Ovary (tissue), 3 donors: ENCODE data around the gene ZNF19.

Experiments
- EP300 ChIP-seq: sonication (generic); formaldehyde crosslinking; IDR thresholded peaks from one replicate; pipeline ENCODE4 v1.6.1; 2017; ENCODE audit warnings: antibody characterized with exemption
- POLR2A ChIP-seq: fragments of 450-650 bp; IDR thresholded peaks from one replicate; pipeline ENCODE4 v1.6.1; 2017; ENCODE audit warnings: antibody characterized with exemption, mild to moderate bottlenecking, moderate library complexity
- TF ChIP-seq, protein P1 (sequence below), 3 donors: fragments of 450-650 bp in 2 of 3; fragments of 200-600 bp in 1 of 3; IDR thresholded peaks; one replicate each; pipeline versions ENCODE4 v1.5.1 to v1.8.0; 2016 to 2022; ENCODE audit warnings: antibody characterized with exemption in 3 of 3, mild to moderate bottlenecking in 1 of 3
- donor health status: DM: no; HTN: no; CAD: no.

- TF ChIP-seq, protein P1, sequence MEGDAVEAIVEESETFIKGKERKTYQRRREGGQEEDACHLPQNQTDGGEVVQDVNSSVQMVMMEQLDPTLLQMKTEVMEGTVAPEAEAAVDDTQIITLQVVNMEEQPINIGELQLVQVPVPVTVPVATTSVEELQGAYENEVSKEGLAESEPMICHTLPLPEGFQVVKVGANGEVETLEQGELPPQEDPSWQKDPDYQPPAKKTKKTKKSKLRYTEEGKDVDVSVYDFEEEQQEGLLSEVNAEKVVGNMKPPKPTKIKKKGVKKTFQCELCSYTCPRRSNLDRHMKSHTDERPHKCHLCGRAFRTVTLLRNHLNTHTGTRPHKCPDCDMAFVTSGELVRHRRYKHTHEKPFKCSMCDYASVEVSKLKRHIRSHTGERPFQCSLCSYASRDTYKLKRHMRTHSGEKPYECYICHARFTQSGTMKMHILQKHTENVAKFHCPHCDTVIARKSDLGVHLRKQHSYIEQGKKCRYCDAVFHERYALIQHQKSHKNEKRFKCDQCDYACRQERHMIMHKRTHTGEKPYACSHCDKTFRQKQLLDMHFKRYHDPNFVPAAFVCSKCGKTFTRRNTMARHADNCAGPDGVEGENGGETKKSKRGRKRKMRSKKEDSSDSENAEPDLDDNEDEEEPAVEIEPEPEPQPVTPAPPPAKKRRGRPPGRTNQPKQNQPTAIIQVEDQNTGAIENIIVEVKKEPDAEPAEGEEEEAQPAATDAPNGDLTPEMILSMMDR (IDR thresholded peaks at IDR 0.05) = no peak
- TF ChIP-seq EP300 (no peak), POLR2A (no peak)
Observed at GRCh38 chr16:71441348-71442050, 47.6 kb downstream of the ZNF19 start.
